ENCODE measurements around the gene INTS3. TPM values are rescaled to one million over a fixed set of nuclear protein-coding genes. Genes with fewer than 3 reads are reported as not detected.

Gene INTS3
- total and polyA plus RNA-seq, 10 of the 15 experiments (the other 5 are each of a cell fraction or from before 2014, with no cell fraction given), result 12.6 to 87.4 (median 30.8) TPM

DNA sequence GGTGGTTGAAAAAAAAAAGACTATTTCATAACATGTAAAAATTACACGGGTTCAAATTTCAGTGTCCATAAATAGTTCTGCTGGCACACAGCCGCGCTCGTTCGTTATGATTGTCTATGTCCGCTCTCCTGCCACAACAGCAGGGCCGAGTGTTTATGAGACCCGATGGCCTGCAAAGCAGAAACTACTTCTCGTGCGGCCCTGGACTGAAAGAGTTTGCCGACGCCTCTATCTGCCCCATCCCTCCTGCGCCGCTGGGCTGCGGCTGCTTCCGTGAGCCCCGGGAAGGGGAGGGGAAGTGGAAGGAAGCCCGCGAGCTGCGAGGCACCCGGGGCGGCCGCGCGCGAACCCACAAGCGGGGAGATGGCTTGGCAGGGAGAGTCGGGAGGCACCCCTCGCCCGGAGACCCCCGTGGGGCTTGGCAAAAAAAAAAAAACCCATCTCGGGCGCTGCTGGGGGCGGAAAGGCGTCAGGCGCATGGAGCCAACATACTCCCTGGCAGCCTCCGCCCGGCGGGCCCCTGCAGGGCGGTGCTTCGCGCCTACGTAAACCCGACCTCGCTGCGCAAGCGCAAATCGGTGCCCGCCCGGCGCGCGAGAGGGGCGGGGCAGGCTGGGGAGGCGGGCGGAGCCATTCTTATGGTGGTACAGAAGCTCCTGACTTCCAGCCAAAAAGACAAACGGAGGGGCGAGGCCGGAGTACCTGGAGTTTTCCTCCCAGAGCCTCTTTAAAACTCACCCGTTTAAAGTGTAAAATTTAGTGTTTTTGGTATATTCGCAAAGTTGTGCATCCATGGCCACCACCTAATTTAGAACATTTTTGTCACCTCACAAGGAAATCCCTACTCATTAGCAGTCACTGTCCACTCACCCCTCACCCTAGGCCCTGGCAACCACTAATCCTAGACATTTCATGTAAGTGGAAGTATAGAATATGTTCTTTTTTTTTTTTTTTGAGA is 55.7 kb downstream of the INTS3 start (continued):
- TF ChIP-seq HSF1 (IDR thresholded peaks at IDR 0.05; ENCODE audit: low read depth, low read length) (no peak), ZNF207 (IDR thresholded peaks at IDR 0.05; ENCODE audit: borderline replicate concordance) (peak; percentile 90; the same call in 1 of the 2 replicates), RB1 (IDR thresholded peaks at IDR 0.05; ENCODE audit: borderline replicate concordance) (peak; percentile 96; the same call in 1 of the 2 replicates), SPI1 (IDR thresholded peaks at IDR 0.05; ENCODE audit: borderline replicate concordance, insufficient read depth, low read depth, low read length) (peak; percentile 76), NBN (IDR thresholded peaks at IDR 0.05) (peak; percentile 93), CREB1 (IDR thresholded peaks at IDR 0.05; ENCODE audit: low read depth) (peak; percentile 69), SREBF2 (IDR thresholded peaks at IDR 0.05; ENCODE audit: low read length) (no peak), RUNX3 (IDR thresholded peaks at IDR 0.05; ENCODE audit: low read length) (peak; percentile 46)
- TF ChIP-seq, protein P1, sequence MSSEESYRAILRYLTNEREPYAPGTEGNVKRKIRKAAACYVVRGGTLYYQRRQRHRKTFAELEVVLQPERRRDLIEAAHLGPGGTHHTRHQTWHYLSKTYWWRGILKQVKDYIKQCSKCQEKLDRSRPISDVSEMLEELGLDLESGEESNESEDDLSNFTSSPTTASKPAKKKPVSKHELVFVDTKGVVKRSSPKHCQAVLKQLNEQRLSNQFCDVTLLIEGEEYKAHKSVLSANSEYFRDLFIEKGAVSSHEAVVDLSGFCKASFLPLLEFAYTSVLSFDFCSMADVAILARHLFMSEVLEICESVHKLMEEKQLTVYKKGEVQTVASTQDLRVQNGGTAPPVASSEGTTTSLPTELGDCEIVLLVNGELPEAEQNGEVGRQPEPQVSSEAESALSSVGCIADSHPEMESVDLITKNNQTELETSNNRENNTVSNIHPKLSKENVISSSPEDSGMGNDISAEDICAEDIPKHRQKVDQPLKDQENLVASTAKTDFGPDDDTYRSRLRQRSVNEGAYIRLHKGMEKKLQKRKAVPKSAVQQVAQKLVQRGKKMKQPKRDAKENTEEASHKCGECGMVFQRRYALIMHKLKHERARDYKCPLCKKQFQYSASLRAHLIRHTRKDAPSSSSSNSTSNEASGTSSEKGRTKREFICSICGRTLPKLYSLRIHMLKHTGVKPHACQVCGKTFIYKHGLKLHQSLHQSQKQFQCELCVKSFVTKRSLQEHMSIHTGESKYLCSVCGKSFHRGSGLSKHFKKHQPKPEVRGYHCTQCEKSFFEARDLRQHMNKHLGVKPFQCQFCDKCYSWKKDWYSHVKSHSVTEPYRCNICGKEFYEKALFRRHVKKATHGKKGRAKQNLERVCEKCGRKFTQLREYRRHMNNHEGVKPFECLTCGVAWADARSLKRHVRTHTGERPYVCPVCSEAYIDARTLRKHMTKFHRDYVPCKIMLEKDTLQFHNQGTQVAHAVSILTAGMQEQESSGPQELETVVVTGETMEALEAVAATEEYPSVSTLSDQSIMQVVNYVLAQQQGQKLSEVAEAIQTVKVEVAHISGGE (CRISPR knock-in tag; IDR thresholded peaks at IDR 0.05), result no peak

All from GM12878 (cell line).